Naive thymus-derived CD4-positive, alpha-beta T cell (primary cell): ENCODE measurements around the gene BAAT. TPM values are rescaled to one million over a fixed set of nuclear protein-coding genes. Genes with fewer than 3 reads are reported as not detected.

Experiments used
- ATAC-seq: fragments of 150-1000 bp; cut with Tn5 transposase; 2 replicates; pipeline ENCODE4 v1.10.0; 2021; ENCODE audit warnings: mild to moderate bottlenecking, moderate library complexity
- CTCF ChIA-PET: fragments of 350-600 bp; sonication (Branson Sonifier 250); formaldehyde crosslinking; loops from one replicate; lab custom pipeline; 2021; ENCODE audit warnings: antibody characterized with exemption; lab: Charles Lee
- POLR2A ChIA-PET: fragments of 350-600 bp; sonication (Branson Sonifier 250); formaldehyde crosslinking; loops from one replicate; lab custom pipeline; 2021; ENCODE audit warnings: antibody characterized with exemption, inconsistent platforms; lab: Charles Lee
- DNase-seq, 9 donors: peaks; one replicate each; pipeline versions ENCODE4 v3.0.0 to v3.0.0-alpha.2; 2020 to 2022; ENCODE audit warnings: mixed read lengths in 1 of 9
- H3K27ac ChIP-seq: one replicate; pipeline ENCODE4 v1.7.0; 2013; ENCODE audit warnings: mild to moderate bottlenecking, low read depth, low read length, moderate library complexity
- H3K27me3 ChIP-seq, 2 donors: one replicate each; pipeline ENCODE4 v1.7.0; 2013; ENCODE audit warnings: low read length in 2 of 2, mild to moderate bottlenecking in 2 of 2, moderate library complexity in 2 of 2; ENCODE audit not compliant: control insufficient read depth in 2 of 2, insufficient read depth in 2 of 2
- H3K36me3 ChIP-seq, 3 experiments: 1 replicate in 2 of 3; 2 replicates in 1 of 3; pipeline ENCODE4 v1.7.0; 2013; ENCODE audit warnings: low read length in 3 of 3, mild to moderate bottlenecking in 3 of 3, moderate library complexity in 1 of 3; ENCODE audit not compliant: insufficient read depth in 3 of 3, control insufficient read depth in 2 of 3
- H3K4me1 ChIP-seq, 2 donors: one replicate each; pipeline ENCODE4 v1.7.0; 2013; ENCODE audit warnings: low read length in 2 of 2, mild to moderate bottlenecking in 2 of 2, moderate library complexity in 1 of 2; ENCODE audit not compliant: control insufficient read depth in 2 of 2, insufficient read depth in 2 of 2
- H3K4me3 ChIP-seq: 2 replicates; pipeline ENCODE4 v1.7.0; 2013; ENCODE audit warnings: mild to moderate bottlenecking, low read length
- H3K9me3 ChIP-seq, 3 experiments: 1 replicate in 2 of 3; 2 replicates in 1 of 3; pipeline ENCODE4 v1.7.0; 2013; ENCODE audit warnings: low read length in 3 of 3; ENCODE audit not compliant: control insufficient read depth in 2 of 3
- H3K27ac Mint-ChIP-seq, 9 donors: one replicate each; pipeline ENCODE4 v1.8.0; 2020 to 2022; ENCODE audit warnings: mixed read lengths in 9 of 9, mild to moderate bottlenecking in 8 of 9, moderate library complexity in 5 of 9, inconsistent platforms in 2 of 9
- H3K27me3 Mint-ChIP-seq, 5 donors: one replicate each; pipeline ENCODE4 v1.8.0; 2021 to 2022; ENCODE audit warnings: mixed read lengths in 5 of 5, mild to moderate bottlenecking in 1 of 5
- H3K36me3 Mint-ChIP-seq, 5 donors: one replicate each; pipeline ENCODE4 v1.8.0; 2020 to 2022; ENCODE audit warnings: mixed read lengths in 5 of 5, mild to moderate bottlenecking in 3 of 5, inconsistent platforms in 1 of 5
- H3K4me1 Mint-ChIP-seq, 7 donors: one replicate each; pipeline ENCODE4 v1.8.0; 2020 to 2022; ENCODE audit warnings: mixed read lengths in 7 of 7, mild to moderate bottlenecking in 3 of 7, inconsistent platforms in 1 of 7
- H3K4me3 Mint-ChIP-seq, 10 donors: one replicate each; pipeline ENCODE4 v1.8.0; 2020 to 2022; ENCODE audit warnings: mild to moderate bottlenecking in 10 of 10, mixed read lengths in 10 of 10, moderate library complexity in 6 of 10, inconsistent platforms in 2 of 10
- H3K9me3 Mint-ChIP-seq, 11 donors: one replicate each; pipeline ENCODE4 v1.8.0; 2020 to 2022; ENCODE audit warnings: mixed read lengths in 11 of 11, mild to moderate bottlenecking in 4 of 11, inconsistent platforms in 1 of 11, moderate library complexity in 1 of 11
- intact Hi-C, 2 donors: fragments of 100-400 bp; cut with micrococcal nuclease; formaldehyde crosslinking; loops; one replicate each; pipeline ENCODE4 v1.15.1; 2023
- polyA plus RNA-seq, 2 donors: library from polyadenylated mRNA; unstranded; fragments of 300-500 nt; fragmentation: Illumina TruSeq; gene quantifications; one replicate each; pipeline ENCODE4 v1.2.3, GENCODE V29; 2021
- total RNA-seq, 6 experiments: library from RNA in 5 of 6; stranded (reverse) in 5 of 6; gene quantifications; 1 replicate in 5 of 6; 2 replicates in 1 of 6; pipeline ENCODE4 v1.2.3 and lab custom pipeline; 2021 to 2026

The BAAT gene
- total and polyA plus RNA-seq, 7 experiments from 2014 or later: 0.07 TPM; not detected in 6

DNA sequence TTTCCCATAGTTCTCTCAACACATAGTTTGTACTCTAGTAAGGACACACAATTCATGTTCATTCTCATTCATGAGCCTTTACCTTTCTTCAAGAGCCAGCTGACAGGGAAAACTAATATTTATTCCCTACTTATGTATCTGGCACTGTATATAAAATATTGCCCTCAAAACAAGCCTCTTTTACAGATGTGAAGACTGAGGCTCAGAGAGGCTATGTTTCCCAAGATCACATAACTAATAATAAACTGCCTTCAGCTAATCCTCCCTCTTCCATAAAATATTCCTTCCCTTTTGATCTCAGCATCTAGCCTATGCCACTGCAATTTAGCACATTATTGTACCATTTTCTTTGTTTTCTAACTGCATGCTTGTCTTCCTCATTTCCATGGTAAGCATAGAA lies 32.6 kb upstream of the BAAT start:
- H3K27me3 ChIP-seq: no peaks in the 10 kb centered on the region
- H3K4me1 ChIP-seq: no peaks in the 10 kb centered on the region
- Mint-ChIP-seq H3K4me1 (no peaks in the 10 kb centered on the region), H3K4me3 (no peak overlapping the region), H3K9me3 (peaks cover 29 to 83% (median 57%) of the 10 kb centered on the region in 11 donors), H3K36me3 (peaks cover 16 to 58% (median 41%) of the 10 kb centered on the region in 5 donors), H3K27me3 (no peaks in the 10 kb centered on the region), H3K27ac (no peak overlapping the region)
- POLR2A ChIA-PET: no interaction called here
- H3K9me3 ChIP-seq: peaks cover 4 to 43% (median 5%) of the 10 kb centered on the region in 3 experiments
- CTCF ChIA-PET: no interaction called here
- no peaks in the 10 kb centered on the region for H3K36me3 ChIP-seq
- intact Hi-C loops: no loop called here
- no peak overlapping the region for H3K27ac ChIP-seq
- no peak overlapping the region for H3K4me3 ChIP-seq
- ATAC-seq: no peak
- DNase-seq: no peak

DNA sequence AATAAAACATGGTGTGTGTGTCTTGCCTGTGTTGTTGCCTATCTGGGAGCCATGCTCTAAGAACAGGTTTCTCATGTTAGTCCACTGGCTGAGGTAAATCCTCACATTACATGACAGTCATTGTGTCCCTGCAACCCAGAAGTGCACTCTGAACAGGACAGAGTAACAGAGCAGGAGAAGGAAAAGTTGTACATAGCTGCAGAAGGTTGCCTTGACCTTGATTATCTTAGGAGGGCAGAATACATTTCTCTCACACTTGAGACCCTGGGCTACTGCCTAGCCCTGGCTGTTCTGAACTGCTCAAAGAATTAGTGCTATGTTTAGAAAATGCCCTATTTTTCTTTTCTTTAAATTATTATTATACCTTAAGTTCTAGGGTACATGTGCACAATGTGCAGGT lies 30.8 kb upstream of the BAAT start:
- ATAC-seq: no peak
- Histone ChIP-seq H3K9me3 (peaks cover 4 to 53% (median 11%) of the 10 kb centered on the region in 3 experiments), H3K27me3 (no peaks in the 10 kb centered on the region), H3K4me1 (no peaks in the 10 kb centered on the region), H3K4me3 (no peak overlapping the region), H3K27ac (no peak overlapping the region), H3K36me3 (no peaks in the 10 kb centered on the region)
- H3K36me3 Mint-ChIP-seq: peaks cover 26 to 63% (median 41%) of the 10 kb centered on the region in 5 donors
- no peak overlapping the region for H3K4me3 Mint-ChIP-seq
- ChIA-PET CTCF (no interaction called here), POLR2A (no interaction called here)
- H3K4me1 Mint-ChIP-seq: no peaks in the 10 kb centered on the region
- DNase-seq: no peak
- H3K9me3 Mint-ChIP-seq: peaks cover 30 to 89% (median 61%) of the 10 kb centered on the region in 11 donors
- H3K27me3 Mint-ChIP-seq: no peaks in the 10 kb centered on the region
- intact Hi-C loops: no loop called here
- no peak overlapping the region for H3K27ac Mint-ChIP-seq

DNA sequence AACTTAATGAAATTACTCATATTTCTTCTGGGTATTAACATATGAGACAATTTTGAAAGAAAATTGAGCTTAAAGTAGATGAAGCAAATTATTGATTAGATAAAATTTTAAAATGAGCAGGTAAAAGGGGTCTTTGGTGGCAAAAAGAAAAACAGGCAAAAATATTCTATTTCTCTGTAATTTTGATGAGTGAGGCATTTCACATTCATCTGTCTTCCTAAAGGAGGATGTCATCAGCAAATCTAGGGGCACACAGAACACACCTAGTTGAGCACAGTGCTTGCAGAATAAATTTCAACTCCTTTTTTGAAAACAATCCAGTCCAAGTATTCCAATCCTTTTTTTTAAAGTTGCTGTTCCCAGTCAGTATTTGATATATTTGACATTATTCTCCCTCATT lies 30.0 kb upstream of the BAAT start:
- DNase-seq (no peak), ATAC-seq (no peak)
- Histone ChIP-seq H3K27ac (no peak overlapping the region), H3K4me3 (no peak overlapping the region), H3K4me1 (no peaks in the 10 kb centered on the region), H3K36me3 (no peaks in the 10 kb centered on the region), H3K9me3 (peaks cover 11 to 56% (median 17%) of the 10 kb centered on the region in 3 experiments), H3K27me3 (no peaks in the 10 kb centered on the region)
- Mint-ChIP-seq H3K27ac (no peak overlapping the region), H3K4me3 (no peak overlapping the region), H3K36me3 (peaks cover 29 to 64% (median 41%) of the 10 kb centered on the region in 5 donors), H3K9me3 (peaks cover 30 to 90% (median 57%) of the 10 kb centered on the region in 11 donors), H3K4me1 (no peaks in the 10 kb centered on the region), H3K27me3 (no peaks in the 10 kb centered on the region)
- ChIA-PET POLR2A (interaction anchor here (0.7 kb wide), 1 partner anchor 119 kb away, joined by 3 read pairs; the partner anchor contains the start of gene RNF20), CTCF (no interaction called here)
- intact Hi-C loops: no loop called here

DNA sequence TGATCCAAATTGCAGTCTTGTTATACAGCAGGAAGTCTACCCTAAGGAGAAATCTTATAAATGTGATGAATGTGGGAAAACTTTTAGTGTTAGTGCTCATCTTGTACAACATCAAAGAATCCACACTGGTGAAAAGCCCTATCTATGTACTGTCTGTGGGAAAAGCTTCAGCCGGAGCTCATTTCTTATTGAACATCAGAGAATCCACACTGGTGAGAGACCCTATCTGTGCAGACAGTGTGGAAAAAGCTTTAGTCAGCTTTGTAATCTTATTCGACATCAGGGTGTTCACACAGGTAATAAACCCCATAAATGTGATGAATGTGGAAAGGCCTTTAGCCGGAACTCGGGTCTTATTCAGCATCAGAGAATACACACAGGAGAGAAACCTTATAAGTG lies 24.3 kb upstream of the BAAT start:
- H3K27ac Mint-ChIP-seq: no peak overlapping the region
- CTCF ChIA-PET: no interaction called here
- H3K4me3 ChIP-seq: no peak overlapping the region
- H3K27me3 ChIP-seq: no peaks in the 10 kb centered on the region
- peaks cover 56 to 80% (median 74%) of the 10 kb centered on the region in 5 donors for H3K36me3 Mint-ChIP-seq
- ATAC-seq: no peak
- no peak for DNase-seq
- no peaks in the 10 kb centered on the region for H3K4me1 ChIP-seq
- no peak overlapping the region for H3K27ac ChIP-seq
- H3K9me3 ChIP-seq: peaks cover 28 to 70% (median 34%) of the 10 kb centered on the region in 3 experiments
- H3K4me3 Mint-ChIP-seq: no peak overlapping the region
- peaks cover 12 to 97% (median 67%) of the 10 kb centered on the region in 11 donors for H3K9me3 Mint-ChIP-seq
- peaks cover 0 to 6% (median 0%) of the 10 kb centered on the region in 7 donors for H3K4me1 Mint-ChIP-seq
- POLR2A ChIA-PET: no interaction called here
- H3K27me3 Mint-ChIP-seq: no peaks in the 10 kb centered on the region
- intact Hi-C loops: no loop called here
- peaks cover 20 to 49% (median 27%) of the 10 kb centered on the region in 3 experiments for H3K36me3 ChIP-seq

DNA sequence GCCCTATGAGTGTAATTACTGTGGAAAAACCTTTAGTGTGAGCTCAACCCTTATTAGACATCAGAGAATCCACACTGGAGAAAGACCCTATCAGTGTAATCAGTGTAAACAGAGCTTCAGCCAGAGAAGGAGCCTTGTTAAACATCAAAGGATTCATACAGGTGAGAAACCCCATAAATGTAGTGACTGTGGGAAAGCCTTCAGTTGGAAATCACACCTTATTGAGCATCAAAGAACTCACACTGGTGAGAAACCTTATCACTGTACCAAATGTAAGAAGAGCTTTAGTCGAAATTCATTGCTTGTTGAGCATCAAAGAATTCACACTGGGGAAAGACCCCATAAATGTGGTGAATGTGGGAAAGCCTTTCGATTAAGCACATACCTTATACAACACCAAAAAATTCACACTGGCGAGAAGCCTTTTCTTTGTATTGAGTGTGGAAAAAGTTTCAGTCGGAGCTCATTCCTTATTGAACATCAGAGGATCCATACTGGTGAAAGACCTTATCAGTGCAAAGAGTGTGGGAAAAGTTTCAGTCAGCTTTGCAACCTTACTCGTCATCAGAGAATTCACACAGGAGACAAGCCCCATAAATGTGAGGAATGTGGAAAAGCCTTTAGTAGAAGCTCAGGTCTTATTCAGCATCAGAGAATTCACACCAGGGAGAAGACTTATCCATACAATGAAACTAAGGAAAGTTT lies 23.7 kb upstream of the BAAT start:
- no peaks in the 10 kb centered on the region for H3K27me3 Mint-ChIP-seq
- Histone ChIP-seq H3K4me3 (no peak overlapping the region), H3K36me3 (peaks cover 24 to 55% (median 27%) of the 10 kb centered on the region in 3 experiments), H3K27me3 (no peaks in the 10 kb centered on the region), H3K4me1 (no peaks in the 10 kb centered on the region), H3K9me3 (peaks cover 26 to 67% (median 34%) of the 10 kb centered on the region in 3 experiments), H3K27ac (no peak overlapping the region)
- no peak overlapping the region for H3K4me3 Mint-ChIP-seq
- H3K36me3 Mint-ChIP-seq: peaks cover 57 to 80% (median 77%) of the 10 kb centered on the region in 5 donors
- no peak overlapping the region for H3K27ac Mint-ChIP-seq
- POLR2A ChIA-PET: no interaction called here
- no peak for ATAC-seq
- CTCF ChIA-PET: no interaction called here
- H3K9me3 Mint-ChIP-seq: peaks cover 13 to 97% (median 66%) of the 10 kb centered on the region in 11 donors
- DNase-seq: no peak
- intact Hi-C loops: no loop called here
- H3K4me1 Mint-ChIP-seq: peaks cover 0 to 10% (median 5%) of the 10 kb centered on the region in 7 donors

DNA sequence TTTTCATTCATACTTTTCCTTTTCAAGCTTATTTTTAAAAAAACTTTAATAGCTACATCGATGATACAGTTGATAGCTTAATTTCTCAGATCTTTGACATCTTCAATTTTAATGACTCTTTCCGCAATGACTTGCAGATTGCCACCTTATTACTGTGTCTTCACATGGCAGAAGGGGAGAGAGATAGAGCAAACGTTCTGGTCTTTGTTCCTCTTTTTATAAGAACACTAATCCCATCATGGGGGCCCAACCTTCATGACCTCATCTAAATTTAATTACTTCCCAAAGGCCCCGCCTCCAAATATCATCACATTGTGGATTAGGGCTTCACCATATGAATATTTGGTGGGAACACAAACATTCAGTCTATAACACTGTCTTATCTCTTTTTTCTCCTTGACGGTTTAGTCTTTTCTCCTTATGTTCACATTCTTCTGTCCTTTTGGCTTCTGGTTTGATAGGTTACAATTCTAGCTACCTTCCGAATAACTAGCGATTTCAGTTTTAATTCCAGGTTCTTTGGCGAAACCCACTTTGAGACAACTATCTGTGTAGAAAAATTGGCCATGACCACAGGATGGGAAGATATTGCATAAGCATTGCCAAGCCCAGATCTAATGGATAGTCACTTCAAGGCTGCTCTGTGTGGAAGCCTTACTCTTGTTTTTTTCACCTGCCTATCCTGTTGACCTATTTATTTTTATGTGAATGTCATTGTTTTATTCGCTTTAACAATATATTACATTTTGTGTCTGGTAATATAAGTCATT lies 18.9 kb upstream of the BAAT start:
- peaks cover 13 to 54% (median 47%) of the 10 kb centered on the region in 11 donors for H3K9me3 Mint-ChIP-seq
- peak overlapping the region in 1 of 10 donors; percentile 6 for H3K4me3 Mint-ChIP-seq
- intact Hi-C loops: no loop called here

More for the DNA sequence above, 18.9 kb upstream of the BAAT start:
- peaks cover 27 to 71% (median 32%) of the 10 kb centered on the region in 3 experiments for H3K36me3 ChIP-seq
- DNase-seq (no peak), ATAC-seq (no peak)
- H3K27ac Mint-ChIP-seq: no peak overlapping the region
- no peaks in the 10 kb centered on the region for H3K27me3 ChIP-seq
- CTCF ChIA-PET: no interaction called here
- H3K4me1 ChIP-seq: peaks cover 12 to 17% of the 10 kb centered on the region in 2 donors
- POLR2A ChIA-PET: no interaction called here
- no peak overlapping the region for H3K27ac ChIP-seq
- H3K27me3 Mint-ChIP-seq: no peaks in the 10 kb centered on the region
- peaks cover 30 to 50% (median 46%) of the 10 kb centered on the region in 7 donors for H3K4me1 Mint-ChIP-seq
- no peak overlapping the region for H3K4me3 ChIP-seq
- H3K9me3 ChIP-seq: peaks cover 8 to 29% (median 10%) of the 10 kb centered on the region in 3 experiments
- peaks cover 70 to 84% (median 82%) of the 10 kb centered on the region in 5 donors for H3K36me3 Mint-ChIP-seq
